GM19193 (cell line): ENCODE results near the gene ROBO1.

Experiments
- POLR2A ChIP-seq: IDR thresholded peaks from 4 replicates; pipeline ENCODE4 v1.6.1; 2011; ENCODE audit not compliant: insufficient read depth, insufficient read length; ENCODE audit errors: extremely low read depth

ROBO1 gene

DNA sequence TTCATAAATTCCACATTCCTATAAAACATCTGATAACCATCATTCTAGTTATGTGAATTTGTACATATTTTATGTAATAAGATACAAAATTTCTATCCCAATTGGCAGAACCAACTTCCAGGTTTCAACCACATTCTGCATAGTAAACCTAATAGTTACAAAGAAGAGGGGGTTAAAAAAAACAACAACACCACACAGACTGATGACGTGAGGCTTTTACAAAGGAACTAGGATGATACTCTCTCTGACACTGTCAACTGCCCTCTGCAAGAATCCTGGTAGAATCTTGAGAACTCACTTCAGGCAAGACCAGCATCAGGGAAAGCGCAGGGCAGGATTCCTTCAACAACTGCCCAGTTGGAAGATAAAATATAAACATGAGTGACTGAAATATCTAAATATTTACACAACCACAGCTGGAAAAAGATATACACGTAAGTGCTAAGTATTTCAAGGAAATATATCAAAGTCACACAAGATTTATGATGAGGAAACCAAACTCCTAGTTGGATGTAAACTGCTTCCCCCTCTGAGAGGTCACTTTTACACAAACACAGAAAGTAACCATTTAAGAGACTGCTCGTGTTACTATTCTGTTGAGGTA lies 816.4 kb downstream of the ROBO1 start:
- TF ChIP-seq POLR2A, result no peak

DNA sequence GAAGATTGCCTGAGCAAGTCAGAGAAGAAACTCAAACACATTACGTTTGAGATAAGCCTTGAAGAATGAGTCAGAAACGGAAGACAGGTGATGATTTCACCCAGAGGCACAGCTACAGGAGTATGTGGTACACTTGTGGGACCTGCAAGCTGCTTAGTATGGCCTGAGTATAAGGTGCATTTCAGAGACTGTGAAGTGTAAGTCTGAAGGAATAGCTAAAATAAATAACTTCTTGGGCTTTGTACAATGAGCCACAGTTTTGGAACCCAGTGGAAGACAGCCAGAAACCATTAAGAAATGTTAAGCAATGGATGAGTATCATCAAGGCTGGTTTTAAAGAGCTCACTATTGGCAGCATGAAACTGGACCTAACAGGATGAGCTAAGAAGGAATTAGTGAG lies 826.2 kb downstream of the ROBO1 start:
- no peak for TF ChIP-seq POLR2A

- no peak for TF ChIP-seq POLR2A
These were observed 827.2 kb downstream of the ROBO1 start for GRCh38 chr3:78940626-78941025.

- no peak for TF ChIP-seq POLR2A
These were observed 827.7 kb downstream of the ROBO1 start for GRCh38 chr3:78940128-78940527.

- no peak for TF ChIP-seq POLR2A
These were observed 830.3 kb downstream of the ROBO1 start for GRCh38 chr3:78937475-78937874.

GRCh38 chr3:78927759-78928158 lies 840.0 kb downstream of the ROBO1 start:
- TF ChIP-seq POLR2A, result no peak

DNA sequence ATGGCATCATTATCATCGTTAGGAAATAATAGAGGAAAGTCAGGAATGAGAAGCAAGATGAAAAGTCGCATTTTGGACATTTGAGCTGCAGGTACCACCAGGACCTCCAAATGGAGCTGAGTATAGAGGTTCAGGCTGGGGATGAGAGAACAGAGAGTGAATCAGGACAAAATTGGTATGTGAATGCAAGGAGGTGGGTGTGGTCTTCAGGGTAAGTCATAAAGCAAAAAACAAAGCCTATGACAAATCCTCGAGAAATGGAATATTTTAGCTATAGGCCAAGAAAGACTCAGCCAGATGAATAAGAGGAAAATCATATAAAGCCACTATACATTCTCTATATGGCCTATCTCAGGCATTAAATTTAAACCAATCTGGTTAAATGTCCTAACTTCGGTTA lies 841.3 kb downstream of the ROBO1 start:
- TF ChIP-seq POLR2A, result no peak

- TF ChIP-seq POLR2A, result no peak
These were observed 843.1 kb downstream of the ROBO1 start for GRCh38 chr3:78924711-78925110.

DNA sequence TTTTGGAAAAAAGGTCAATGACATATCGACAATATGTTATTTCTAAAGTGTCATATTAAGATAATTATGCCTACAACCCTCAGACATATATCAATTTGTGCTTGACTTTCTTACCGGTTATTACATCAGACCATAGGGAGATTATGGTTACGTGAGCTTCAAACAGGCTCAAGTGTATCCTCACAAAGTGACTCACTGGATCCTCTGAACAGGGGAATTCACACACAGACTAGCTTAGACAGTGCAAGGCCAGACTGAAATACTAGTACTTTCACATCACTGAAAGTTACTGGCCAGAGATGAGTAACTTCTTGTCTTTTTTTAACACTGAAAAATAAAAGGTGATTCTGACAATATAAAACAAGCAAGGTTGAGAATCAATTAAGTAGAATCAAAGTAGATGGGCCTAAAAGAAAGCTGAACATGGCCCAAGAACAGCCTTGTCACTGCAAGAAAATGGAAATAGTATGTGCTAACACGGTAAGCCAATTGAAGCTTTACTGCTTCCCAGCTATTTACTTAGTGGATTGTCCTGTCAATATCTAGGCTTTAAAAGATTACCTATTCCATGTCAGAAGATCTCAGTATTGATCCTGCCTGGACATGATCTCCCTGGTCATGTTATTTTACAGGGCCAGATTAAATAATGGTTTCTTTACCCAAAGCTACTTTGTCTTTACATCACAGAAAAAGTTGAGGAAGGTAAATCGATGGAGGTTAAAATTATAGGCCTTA lies 848.6 kb downstream of the ROBO1 start:
- TF ChIP-seq POLR2A, result no peak

DNA sequence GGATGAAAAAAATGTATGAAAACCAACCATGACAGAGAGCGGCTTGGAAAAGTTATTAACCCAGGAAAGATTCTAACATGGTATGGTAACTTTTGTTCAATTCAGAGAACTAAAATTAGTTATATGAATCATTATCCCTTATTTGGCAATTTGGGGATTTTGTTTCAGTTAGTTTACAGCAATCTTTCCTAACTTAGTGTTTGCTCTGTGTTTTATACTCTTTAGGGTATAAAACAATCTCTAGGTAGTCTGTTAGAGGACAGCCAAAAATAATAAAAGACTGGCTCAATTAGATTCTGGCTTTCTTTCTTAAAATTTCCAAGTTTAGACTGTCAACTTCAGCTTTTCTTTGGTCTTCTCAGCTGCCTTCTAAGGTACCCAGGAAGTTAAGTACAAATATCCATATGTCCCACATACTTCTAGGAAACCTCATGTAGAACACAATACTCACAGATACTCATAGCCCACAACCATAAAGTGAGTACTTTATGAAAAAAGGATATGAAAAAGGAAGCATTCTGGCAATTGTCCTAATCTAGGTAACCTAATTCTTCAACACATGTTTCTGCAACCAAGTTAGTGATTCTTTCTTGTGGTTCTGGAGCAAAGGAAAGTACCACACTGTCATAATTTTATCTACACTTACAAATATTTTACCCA lies 849.3 kb downstream of the ROBO1 start:
- TF ChIP-seq POLR2A, result no peak

GRCh38 chr3:78917536-78917935 lies 850.3 kb downstream of the ROBO1 start:
- no peak for TF ChIP-seq POLR2A

GRCh38 chr3:78913711-78914110 lies 854.1 kb downstream of the ROBO1 start:
- no peak for TF ChIP-seq POLR2A

GRCh38 chr3:78912687-78913086 lies 855.1 kb downstream of the ROBO1 start:
- TF ChIP-seq POLR2A, result no peak

- no peak for TF ChIP-seq POLR2A
These were observed 855.5 kb downstream of the ROBO1 start for GRCh38 chr3:78912259-78912658.

DNA sequence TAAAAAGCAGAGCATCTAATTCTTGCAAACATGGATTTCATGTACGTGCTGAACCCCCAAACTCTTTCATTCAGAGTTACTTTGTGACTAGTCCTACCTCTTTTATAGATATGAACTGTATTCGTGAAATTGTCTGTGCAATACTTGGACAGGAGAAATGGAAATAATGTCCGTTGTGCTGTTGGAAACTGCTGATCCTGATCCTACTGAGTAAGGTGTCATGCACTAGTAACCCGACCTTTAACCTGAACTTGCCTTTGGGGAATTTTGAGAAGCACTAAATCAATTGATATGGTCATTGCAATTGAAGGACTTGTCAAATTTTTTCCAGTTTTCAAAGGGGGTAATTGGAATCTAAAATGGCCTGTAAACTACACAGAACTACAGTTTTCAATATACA lies 856.4 kb downstream of the ROBO1 start:
- no peak for TF ChIP-seq POLR2A

DNA sequence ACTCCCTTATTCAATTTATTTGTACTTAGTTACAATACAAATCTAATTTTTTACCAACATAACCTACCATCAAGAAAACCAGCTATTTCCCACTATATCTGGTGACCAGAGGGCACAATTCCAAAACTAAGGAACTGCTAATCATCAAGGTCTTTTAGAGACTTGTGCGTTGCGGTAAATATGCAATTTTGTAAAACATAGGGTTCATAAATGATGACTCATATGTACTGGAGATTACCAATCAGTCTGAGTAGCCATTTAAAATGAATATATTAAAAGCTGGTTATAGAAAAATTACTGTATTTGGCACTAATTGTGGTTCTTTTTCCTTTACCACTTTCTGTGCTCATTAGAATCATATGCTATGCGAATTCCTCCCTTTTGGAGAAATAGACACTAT lies 859.6 kb downstream of the ROBO1 start:
- TF ChIP-seq POLR2A, result no peak

DNA sequence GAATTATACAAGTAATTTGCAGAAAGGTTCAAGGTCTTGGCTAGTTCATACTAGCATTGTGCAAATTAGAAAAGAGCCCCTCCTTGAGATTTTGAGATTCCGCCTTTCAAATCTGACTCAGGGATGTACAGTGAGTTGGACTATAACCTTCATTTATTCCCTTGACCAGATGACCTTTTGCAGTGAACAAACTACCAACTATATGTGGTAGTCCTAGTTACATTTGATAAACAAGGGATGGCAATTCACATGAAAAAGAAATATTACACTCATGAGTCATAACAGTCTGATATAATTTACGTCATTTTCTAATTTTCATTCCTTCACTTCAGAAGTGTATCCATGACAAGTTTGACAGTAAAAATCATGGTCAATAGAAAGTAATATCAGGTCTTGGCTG lies 860.4 kb downstream of the ROBO1 start:
- no peak for TF ChIP-seq POLR2A

GRCh38 chr3:78906930-78907329 lies 860.9 kb downstream of the ROBO1 start:
- no peak for TF ChIP-seq POLR2A
